ENCODE results near the gene OTOG. TPM values are rescaled to one million over a fixed set of nuclear protein-coding genes. Genes with fewer than 3 reads are reported as not detected.

Gene OTOG
- polyA plus RNA-seq, 1 donor = 0.83 TPM

GRCh38 chr11:17651681-17652080 lies 104.6 kb downstream of the OTOG start:
- DNase-seq = no peak

GRCh38 chr11:17652556-17652955 lies 105.5 kb downstream of the OTOG start:
- no peak for DNase-seq

GRCh38 chr11:17653611-17654010 lies 106.6 kb downstream of the OTOG start:
- DNase-seq = no peak

GRCh38 chr11:17655682-17656081 lies 108.6 kb downstream of the OTOG start:
- no peak for DNase-seq

- DNase-seq = no peak
These were observed 111.2 kb downstream of the OTOG start for GRCh38 chr11:17658211-17658610.

GRCh38 chr11:17668166-17668565 lies 121.1 kb downstream of the OTOG start:
- no peak for DNase-seq

GRCh38 chr11:17672469-17672868 lies 125.4 kb downstream of the OTOG start:
- DNase-seq = no peak

GRCh38 chr11:17673951-17674350 lies 126.9 kb downstream of the OTOG start:
- DNase-seq = no peak

- DNase-seq = no peak
These were observed 135.8 kb downstream of the OTOG start for GRCh38 chr11:17682848-17683247.

GRCh38 chr11:17683377-17684161 lies 136.5 kb downstream of the OTOG start:
- no peak for DNase-seq

- no peak for DNase-seq
These were observed 137.5 kb downstream of the OTOG start for GRCh38 chr11:17684550-17684949.

- DNase-seq = no peak
These were observed 139.3 kb downstream of the OTOG start for GRCh38 chr11:17686231-17686980.

- DNase-seq = no peak
These were observed 141.0 kb downstream of the OTOG start for GRCh38 chr11:17687946-17688670.

- no peak for DNase-seq
These were observed 144.5 kb downstream of the OTOG start for GRCh38 chr11:17691550-17691949.

GRCh38 chr11:17691976-17692375 lies 144.9 kb downstream of the OTOG start:
- no peak for DNase-seq

GRCh38 chr11:17692931-17693330 lies 145.9 kb downstream of the OTOG start:
- DNase-seq = no peak

- no peak for DNase-seq
These were observed 146.5 kb downstream of the OTOG start for GRCh38 chr11:17693531-17693930.

- no peak for DNase-seq
These were observed 147.5 kb downstream of the OTOG start for GRCh38 chr11:17694494-17695110.

GRCh38 chr11:17695454-17696441 lies 148.7 kb downstream of the OTOG start:
- DNase-seq = no peak

- DNase-seq = no peak
These were observed 149.7 kb downstream of the OTOG start for GRCh38 chr11:17696741-17697140.
